Measurements from ENCODE around the gene A4GALT.

DNA sequence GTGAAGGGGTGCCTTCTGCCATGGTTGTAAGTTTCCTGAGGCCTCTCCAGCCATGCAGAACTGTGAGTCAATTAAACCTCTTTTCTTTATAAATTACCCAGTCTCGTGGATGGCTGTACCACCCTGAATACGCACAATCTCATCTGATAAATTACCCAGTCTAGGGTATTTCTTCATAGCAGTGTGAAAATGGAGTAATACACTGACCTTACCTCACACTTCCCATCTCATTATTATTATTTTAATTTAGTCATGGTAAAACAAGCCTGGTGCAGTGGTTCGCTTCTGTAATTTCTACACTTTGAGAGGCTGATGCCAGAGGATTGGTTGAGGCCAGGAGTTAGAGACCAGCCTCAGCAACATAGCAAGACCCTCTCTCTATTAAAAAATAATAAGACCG is 41.0 kb downstream of the A4GALT start:
- TF ChIP-seq EZH2 (IDR thresholded peaks at IDR 0.05; ENCODE audit: insufficient read depth, poor library complexity, severe bottlenecking) (no peak), EZH2phosphoT487 (IDR thresholded peaks at IDR 0.05; ENCODE audit: insufficient read depth, low read depth) (no peak)
